HG03575 (cell line): Measurements from ENCODE around the gene MFAP4.

Source experiments
- ATAC-seq: cut with Tn5 transposase; IDR thresholded peaks from one replicate; pipeline ENCODE4 v1.9.1; 2021; ENCODE audit not compliant: unreplicated experiment, insufficient number of reproducible peaks, low FRiP score; ENCODE audit errors: extremely low read depth

Gene MFAP4

GRCh38 chr17:19343671-19344151 lies 43.3 kb downstream of the MFAP4 start:
- no peak for ATAC-seq

GRCh38 chr17:19343256-19343630 lies 43.7 kb downstream of the MFAP4 start:
- no peak for ATAC-seq

DNA sequence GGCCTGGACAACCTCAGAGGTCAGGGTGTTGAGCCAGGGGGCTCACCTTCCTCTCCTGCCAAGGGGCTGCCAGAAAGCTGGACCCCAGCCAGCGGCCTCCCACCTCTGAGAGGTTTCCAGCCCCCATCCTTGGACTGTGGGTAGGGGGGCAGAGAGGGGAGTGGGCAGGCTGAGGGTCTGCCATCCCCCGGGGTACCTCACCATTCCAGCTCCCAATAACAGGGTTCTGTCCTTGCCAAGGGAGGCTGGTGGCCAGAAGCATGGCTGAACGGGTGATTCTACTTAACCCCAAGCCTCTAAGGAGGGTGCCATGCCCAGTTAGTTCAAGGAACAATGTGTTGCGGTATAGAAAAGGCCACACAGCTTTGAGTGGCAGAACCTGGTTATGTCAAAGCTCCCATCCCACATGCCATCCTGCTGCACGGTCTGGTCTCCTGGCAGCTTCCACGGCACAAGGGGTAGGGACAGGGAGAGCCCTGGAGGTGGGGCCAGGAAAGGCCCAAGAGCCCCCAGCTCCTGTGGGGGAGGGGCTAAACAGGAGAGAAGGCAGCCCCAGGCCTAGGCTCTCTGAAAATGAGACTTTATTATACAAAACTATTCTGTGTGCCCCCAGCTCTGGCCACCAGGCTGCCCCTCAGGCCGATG lies 44.3 kb downstream of the MFAP4 start:
- ATAC-seq, result no peak

GRCh38 chr17:19341641-19342610 lies 45.1 kb downstream of the MFAP4 start:
- ATAC-seq, result no peak

- ATAC-seq, result no peak
Measured at GRCh38 chr17:19341211-19341631, 45.8 kb downstream of the MFAP4 start.

GRCh38 chr17:19339341-19339815 lies 47.6 kb downstream of the MFAP4 start:
- ATAC-seq, result no peak

GRCh38 chr17:19338031-19338990 lies 48.7 kb downstream of the MFAP4 start:
- no peak for ATAC-seq

DNA sequence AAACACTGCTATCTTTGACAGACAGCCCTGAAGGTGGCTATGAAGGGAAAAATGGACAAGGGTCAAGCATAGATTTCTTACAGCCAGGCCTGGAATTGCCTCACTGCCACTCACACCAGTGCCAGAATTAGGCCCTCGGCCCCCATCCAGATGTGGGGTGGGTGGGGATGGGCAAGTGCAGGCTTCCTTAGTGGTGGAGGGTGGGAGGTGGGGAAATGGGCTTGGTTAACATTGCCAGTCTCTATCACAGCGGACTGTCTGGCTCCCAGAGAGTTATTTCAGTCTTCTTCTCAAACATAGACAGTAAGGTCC lies 49.3 kb downstream of the MFAP4 start:
- no peak for ATAC-seq

DNA sequence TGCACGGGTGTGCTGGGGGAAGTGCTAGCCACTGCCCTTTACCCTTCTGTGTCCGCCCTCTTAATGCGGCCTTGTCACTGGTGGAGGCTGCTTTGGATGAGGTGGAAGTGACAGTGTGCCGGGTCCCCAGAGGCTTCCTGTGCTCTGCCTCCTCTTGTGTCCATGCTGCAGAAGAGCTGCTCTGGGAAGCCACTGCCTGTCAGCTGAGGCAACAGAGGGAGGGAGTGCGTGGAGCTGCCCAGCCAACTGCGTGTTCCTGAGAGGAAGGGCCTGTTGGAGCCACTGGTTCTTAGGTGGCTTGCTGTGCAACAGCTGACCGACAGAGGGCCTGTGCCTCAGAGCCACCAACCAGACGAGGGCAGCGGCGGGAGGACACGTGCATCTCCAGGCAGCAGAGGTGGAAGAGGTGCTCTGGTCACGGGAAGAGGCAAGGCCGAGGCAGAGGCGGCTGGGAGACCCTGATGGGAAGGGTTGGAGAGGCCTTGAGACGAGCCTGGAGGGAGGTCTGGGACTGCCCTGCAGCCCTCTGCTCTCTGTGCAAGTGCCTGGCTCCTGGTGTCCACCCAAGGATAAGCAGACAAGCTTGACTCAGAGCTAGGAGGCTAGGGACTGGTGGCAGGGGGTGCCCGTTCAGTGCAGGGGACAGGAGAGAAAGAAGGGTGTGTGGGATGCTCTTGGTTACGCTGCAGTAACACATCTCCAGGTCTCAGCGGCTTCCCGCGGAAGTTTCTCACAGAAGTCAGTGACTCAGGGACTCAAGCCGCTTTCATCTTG lies 49.9 kb downstream of the MFAP4 start:
- ATAC-seq, result no peak

- no peak for ATAC-seq
Measured at GRCh38 chr17:19335951-19336631, 50.9 kb downstream of the MFAP4 start.

DNA sequence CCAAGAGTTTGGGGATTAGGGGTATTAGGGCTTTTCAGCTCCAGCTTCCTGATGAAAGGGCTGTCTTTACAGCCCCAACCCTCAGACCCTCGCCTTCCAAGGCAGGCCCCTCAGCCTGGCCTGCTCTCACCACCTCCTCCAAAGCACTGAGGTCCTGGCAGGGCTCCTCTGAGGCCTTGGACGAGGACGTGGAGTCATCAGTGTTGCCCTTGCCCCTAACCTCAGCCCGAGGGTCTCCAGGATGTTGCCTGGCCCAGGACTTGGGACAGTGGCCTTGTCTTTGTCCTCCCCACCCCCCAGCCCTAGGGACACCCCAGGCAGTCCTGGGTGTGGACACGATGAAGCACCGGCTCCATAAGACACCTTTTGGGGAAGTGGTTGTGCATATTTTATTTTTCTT lies 52.7 kb downstream of the MFAP4 start:
- no peak for ATAC-seq

DNA sequence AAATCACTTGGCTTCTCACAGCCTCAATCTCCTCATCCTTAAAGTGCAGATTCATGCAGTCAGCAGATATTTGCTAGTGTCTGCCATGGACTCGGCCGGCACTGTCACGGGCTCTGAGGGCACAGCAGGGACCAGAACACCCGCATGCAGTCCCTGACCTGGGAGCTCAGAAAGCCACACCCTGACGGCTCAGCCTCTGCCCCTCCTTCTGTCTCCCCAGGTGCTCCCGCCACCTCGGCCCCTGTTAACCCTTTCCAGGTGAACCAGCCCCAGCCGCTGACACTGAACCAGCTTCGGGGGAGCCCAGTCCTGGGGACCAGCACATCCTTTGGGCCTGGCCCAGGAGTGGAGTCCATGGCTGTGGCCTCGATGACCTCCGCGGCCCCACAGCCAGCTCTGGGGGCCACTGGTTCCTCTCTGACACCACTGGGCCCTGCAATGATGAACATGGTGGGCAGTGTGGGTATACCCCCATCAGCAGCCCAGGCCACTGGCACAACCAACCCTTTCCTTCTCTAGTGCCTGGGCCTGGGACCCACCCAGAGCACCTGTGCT lies 53.2 kb downstream of the MFAP4 start:
- ATAC-seq, result no peak
